ENCODE results near the gene BICD1. TPM values are rescaled to one million over a fixed set of nuclear protein-coding genes. Genes with fewer than 3 reads are reported as not detected.
"Not testable (repeated sequence)": the region's sequence is repeated elsewhere in the genome, so short reads cannot be mapped to it uniquely, and the experiment has no call there.

Gene BICD1
- polyA plus RNA-seq, 1 experiment: 7.9 TPM

DNA sequence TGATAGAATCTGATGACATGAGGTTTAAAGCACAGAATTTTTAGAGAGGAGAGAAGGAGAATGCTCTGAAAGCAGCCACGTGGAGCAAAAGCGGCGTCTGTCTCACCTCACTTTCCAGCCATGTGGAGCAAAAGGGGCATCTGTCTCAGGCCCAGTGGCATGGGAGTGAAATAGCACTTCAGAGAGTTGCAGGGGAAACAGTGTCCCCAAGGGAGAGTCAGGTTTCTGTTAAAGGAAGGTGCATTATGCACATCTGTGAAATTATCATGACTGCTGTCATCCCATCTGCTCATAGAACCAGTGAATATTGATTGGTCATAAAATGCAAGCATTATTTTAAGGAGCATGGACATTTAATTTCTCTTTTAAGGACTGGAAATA lies 124.0 kb downstream of the BICD1 start:
- no peaks in the 10 kb centered on the region for H3K36me3 ChIP-seq (ENCODE audit: control insufficient read depth, insufficient read depth, low read length)
- POLR2A ChIA-PET: no interaction called here
- no peak for DNase-seq (ENCODE audit: low read depth)
- no peak for TF ChIP-seq CTCF (IDR thresholded peaks at IDR 0.05; ENCODE audit: insufficient read depth, low read depth, low read length)
- CTCF ChIA-PET: no interaction called here
- H3K4me3 ChIP-seq (ENCODE audit: low read depth, low read length): no peak overlapping the region
- H3K27me3 ChIP-seq (ENCODE audit: control insufficient read depth, insufficient read depth, low read length): no peaks in the 10 kb centered on the region

DNA sequence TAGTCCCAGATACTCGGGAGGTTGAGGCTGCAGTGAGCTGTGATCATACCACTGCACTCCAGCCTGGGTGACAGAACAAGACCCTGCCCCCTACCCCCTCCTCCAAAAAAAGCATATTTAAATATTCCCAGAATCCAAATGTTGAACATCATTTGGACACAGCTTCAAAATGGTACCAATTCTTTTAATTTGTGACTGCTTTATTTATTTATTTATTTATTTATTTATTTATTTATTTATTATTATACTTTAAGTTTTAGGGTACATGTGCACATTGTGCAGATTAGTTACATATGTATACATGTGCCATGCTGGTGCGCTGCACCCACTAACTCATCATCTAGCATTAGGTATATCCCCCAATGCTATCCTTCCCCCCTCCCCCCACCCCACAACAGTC lies 124.7 kb downstream of the BICD1 start:
- POLR2A ChIA-PET; H3K4me3 ChIP-seq (ENCODE audit: low read depth, low read length); H3K27me3 ChIP-seq (ENCODE audit: control insufficient read depth, insufficient read depth, low read length); H3K36me3 ChIP-seq (ENCODE audit: control insufficient read depth, insufficient read depth, low read length); DNase-seq (ENCODE audit: low read depth); CTCF ChIA-PET: not testable (repeated sequence)

DNA sequence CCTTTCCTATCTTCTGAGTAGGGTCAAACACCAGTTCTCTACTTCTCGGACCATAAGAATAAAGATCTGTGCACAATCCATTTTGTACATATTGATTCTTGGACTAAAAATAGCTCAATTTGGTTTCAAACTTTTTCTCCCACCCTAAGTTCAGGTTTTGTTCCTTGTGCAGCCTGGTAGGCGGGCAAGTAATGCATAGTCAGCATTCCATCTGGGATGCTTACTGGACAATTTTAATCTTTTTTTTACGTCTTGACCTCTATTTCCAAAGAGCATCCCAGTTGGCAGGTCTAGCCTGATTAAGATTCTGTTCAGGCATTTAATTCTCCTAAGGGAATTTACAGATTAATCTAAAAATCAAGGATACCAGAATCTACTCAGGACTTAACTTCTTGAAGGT lies 126.9 kb downstream of the BICD1 start:
- ChIA-PET CTCF (no interaction called here), POLR2A (no interaction called here)
- H3K36me3 ChIP-seq (ENCODE audit: control insufficient read depth, insufficient read depth, low read length): no peaks in the 10 kb centered on the region
- no peaks in the 10 kb centered on the region for H3K27me3 ChIP-seq (ENCODE audit: control insufficient read depth, insufficient read depth, low read length)
- no peak for TF ChIP-seq CTCF (IDR thresholded peaks at IDR 0.05; ENCODE audit: insufficient read depth, low read depth, low read length)
- no peak for DNase-seq (ENCODE audit: low read depth)
- H3K4me3 ChIP-seq (ENCODE audit: low read depth, low read length): no peak overlapping the region

- POLR2A ChIA-PET: no interaction called here
- no peak for DNase-seq (ENCODE audit: low read depth)
- no peak for TF ChIP-seq CTCF (IDR thresholded peaks at IDR 0.05; ENCODE audit: insufficient read depth, low read depth, low read length)
- CTCF ChIA-PET: no interaction called here
- H3K27me3 ChIP-seq (ENCODE audit: control insufficient read depth, insufficient read depth, low read length): no peaks in the 10 kb centered on the region
- H3K36me3 ChIP-seq (ENCODE audit: control insufficient read depth, insufficient read depth, low read length): no peaks in the 10 kb centered on the region
- no peak overlapping the region for H3K4me3 ChIP-seq (ENCODE audit: low read depth, low read length)
Measured at GRCh38 chr12:32235251-32235650, 128.6 kb downstream of the BICD1 start.

- Histone ChIP-seq H3K4me3 (ENCODE audit: low read depth, low read length) (no peak overlapping the region), H3K27me3 (ENCODE audit: control insufficient read depth, insufficient read depth, low read length) (no peaks in the 10 kb centered on the region), H3K36me3 (ENCODE audit: control insufficient read depth, insufficient read depth, low read length) (no peaks in the 10 kb centered on the region; the same call in 1 of the 2 replicates)
- no peak for DNase-seq (ENCODE audit: low read depth)
- ChIA-PET CTCF (no interaction called here), POLR2A (no interaction called here)
- TF ChIP-seq CTCF (IDR thresholded peaks at IDR 0.05; ENCODE audit: insufficient read depth, low read depth, low read length): no peak
Measured at GRCh38 chr12:32240162-32240561, 133.5 kb downstream of the BICD1 start.

DNA sequence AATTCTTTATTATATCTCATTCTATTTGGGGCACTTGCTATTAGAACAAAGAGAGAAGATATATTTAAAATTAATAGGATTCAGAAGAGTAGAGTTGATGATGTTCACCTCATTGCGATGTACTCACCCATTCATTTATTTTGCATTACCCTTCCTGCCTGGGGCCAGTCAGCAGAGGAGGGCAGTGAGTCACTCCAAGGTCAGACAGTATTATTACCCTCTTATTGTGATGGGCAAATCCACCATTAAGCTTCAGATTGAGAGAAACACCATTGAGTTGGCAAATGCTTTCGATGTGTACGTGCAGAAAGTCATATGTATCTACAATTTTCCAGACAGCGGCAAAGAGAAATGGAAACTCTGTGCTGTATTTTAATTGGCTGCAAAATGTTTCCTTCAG lies 134.2 kb downstream of the BICD1 start:
- no peak for TF ChIP-seq CTCF (IDR thresholded peaks at IDR 0.05; ENCODE audit: insufficient read depth, low read depth, low read length)
- CTCF ChIA-PET: no interaction called here
- DNase-seq (ENCODE audit: low read depth): no peak
- H3K36me3 ChIP-seq (ENCODE audit: control insufficient read depth, insufficient read depth, low read length): no peaks in the 10 kb centered on the region; the same call in 1 of the 2 replicates
- H3K4me3 ChIP-seq (ENCODE audit: low read depth, low read length): no peak overlapping the region
- POLR2A ChIA-PET: no interaction called here
- H3K27me3 ChIP-seq (ENCODE audit: control insufficient read depth, insufficient read depth, low read length): no peaks in the 10 kb centered on the region
